Astrocyte of the hippocampus (primary cell): ENCODE measurements around the gene CDKN2B.
A peak's percentile ranks its signal among the peaks of the same experiment; 100 is the strongest.

Experiments
- DNase-seq: peaks from one replicate; pipeline ENCODE4 v3.0.0; 2011; ENCODE audit warnings: low read depth, low spot score

Gene CDKN2B

DNA sequence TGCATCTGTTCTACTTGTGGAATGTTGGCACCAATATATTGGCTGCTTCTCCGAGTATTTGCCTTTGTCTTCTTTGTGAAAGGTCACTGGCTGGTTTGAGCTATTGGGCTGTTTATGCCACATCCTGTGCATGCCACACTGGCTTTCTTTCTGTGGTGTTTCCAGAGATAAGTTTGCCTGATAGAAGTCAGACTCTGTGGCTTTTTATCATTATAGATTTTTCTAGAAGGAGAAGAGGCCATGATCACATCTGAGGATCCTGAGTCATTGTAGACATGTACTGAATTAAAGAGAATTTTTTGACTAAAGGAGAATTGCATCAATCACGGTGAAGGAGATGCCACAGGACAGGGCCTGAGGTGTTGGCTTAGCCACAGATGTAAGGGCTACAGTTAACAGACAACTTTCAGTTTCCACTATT is 26.5 kb upstream of the CDKN2B start:
- DNase-seq: peak; percentile 61

DNA sequence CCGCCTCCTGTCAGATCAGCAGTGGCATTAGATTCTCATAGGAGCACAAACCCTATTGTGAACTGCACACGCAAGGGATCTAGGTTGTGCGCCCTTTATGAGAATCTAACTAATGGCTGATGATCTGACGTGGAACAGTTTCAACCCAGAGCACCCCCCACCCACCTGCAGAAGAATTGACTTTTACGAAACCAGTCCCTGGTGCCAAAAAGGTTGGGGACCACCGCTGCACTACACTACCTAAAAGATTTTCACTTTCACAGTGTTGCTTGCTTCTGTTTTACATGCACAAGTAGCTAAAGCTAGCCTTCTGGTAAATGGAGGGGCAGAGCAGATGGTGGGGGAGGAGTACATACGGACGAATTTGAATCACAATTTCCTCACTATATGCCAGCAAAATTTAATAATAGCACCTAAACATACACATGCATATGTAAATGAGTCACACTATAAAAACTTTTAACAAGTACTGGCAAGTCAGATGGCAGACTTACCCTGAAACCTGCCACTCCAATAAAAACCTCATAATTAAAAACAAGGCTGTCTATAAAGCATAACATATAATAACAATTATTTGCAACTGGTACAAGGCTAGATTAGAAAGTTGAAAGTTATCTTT is 24.0 kb upstream of the CDKN2B start:
- DNase-seq: no peak

- no peak for DNase-seq
Measured at GRCh38 chr9:22031655-22032411, 22.7 kb upstream of the CDKN2B start.

- DNase-seq: peak; percentile 50
Measured at GRCh38 chr9:22030101-22030598, 21.0 kb upstream of the CDKN2B start.

GRCh38 chr9:22029231-22029630 is 20.1 kb upstream of the CDKN2B start:
- no peak for DNase-seq

DNA sequence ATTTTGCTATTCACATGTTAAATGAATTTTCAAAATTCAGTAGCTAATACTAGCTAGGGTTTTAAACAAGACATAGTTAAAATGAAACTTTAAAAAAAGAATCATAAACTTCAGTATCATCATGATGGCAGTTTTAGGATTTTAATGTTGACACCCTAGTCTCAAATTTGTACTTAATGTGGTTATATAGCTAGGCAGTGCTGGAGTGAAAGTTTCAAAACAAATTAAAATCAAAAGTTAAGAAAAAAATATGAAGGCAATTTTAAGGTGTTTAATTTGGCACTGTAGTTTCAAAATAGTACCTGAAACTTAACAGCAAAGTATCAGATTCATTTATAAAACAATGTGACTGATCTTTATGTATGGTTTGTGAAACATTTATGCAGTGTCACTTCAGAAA is 19.3 kb upstream of the CDKN2B start:
- DNase-seq: no peak

DNA sequence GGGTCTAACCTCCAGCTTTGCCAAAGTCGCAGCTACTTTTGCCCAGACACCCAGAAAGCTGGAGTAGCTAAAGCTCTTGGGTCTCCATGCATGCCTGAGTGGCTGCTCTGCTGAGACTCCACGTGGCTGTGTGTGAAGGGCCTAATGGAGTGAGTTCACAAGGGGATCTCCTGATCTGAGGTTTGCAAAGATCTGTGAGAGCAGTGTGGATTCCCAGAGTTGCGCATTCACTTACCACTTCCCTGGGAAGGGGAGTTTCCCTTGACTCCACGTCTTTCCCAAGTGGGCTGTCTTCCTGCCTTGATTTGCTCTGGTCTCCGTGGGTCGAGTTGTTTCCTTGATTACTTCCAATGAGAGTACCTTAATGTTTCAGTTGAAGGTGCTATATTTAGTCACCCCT is 17.6 kb upstream of the CDKN2B start:
- DNase-seq: no peak

GRCh38 chr9:22022396-22022795 is 13.3 kb upstream of the CDKN2B start:
- DNase-seq: no peak

DNA sequence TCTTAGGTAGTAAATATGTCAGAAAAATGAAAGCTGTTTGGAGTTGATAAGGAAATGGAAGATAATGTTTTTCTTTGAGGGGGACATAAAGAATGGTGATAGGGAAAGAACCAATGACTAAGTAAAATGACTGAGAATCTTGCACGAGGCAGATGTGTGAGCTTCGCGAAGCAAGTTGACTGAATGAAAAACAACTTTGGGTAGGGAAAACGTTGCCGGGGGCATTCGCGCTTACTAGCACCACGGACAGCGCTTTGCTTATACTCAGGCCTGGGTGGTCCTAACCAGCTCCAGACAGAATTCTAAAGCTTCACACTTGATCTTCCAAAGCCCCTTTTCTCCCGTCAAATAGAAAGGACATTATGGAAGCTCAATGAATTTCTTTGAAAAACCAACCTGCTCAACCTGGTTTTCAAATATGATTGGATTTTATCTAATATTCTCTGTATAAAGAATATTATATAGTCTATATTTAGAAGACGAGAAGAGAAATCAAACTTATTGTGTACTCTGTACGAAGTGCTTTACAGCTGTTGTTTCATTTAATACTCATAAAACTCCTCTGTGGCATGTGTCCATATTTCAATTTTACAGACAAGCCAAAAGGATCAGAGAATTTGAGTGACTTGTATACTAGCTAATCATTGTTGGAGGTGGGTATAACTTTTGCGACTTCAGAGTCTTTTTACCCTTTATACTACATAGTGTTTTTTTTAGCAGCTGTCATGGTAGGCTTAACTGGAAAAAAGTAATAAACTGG is 1.9 kb upstream of the CDKN2B start:
- DNase-seq: peak; percentile 75

- DNase-seq: no peak
Measured at GRCh38 chr9:22009506-22009867, 382 bp upstream of the CDKN2B start.

- no peak for DNase-seq
Measured at GRCh38 chr9:22008384-22008716, 755 bp downstream of the CDKN2B start.

GRCh38 chr9:22005702-22006606 is 3.2 kb downstream of the CDKN2B start:
- DNase-seq: peak; percentile 61

DNA sequence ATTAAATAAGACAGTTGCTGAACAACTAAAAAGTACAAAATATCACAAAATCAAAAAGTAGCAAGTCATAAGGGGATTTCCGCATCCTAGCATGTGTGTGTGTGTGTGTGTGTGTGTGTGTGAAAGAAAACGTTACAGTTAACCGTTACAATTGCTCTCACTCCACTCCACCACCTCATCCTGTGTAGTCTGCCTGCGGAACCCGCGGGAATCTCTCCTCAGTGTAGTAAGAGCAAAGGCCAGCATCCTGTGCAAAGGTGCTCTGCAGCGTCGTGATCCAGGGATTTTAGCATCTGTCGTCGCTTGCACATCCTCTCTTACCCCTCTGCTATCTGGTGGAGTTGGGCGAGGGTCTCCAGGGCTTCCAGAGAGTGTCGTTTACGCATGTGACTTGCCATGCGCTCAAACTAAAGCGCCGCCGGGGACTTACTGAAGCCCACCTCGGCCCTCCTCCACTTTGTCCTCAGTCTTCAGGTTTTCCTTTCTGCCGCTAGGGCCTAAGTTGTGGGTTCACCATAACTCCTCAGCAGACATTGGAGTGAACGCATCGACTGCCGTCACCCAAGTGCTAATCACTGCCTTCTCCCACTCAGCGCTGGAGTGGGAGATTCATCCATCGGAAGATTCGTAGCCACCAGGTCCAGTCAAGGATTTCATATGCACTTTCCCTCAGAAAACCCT is 3.9 kb downstream of the CDKN2B start:
- peak; percentile 58 for DNase-seq

- no peak for DNase-seq
Measured at GRCh38 chr9:22002038-22002437, 7.1 kb downstream of the CDKN2B start.

GRCh38 chr9:21998026-21998425 is 11.1 kb downstream of the CDKN2B start:
- no peak for DNase-seq

GRCh38 chr9:21997480-21997879 is 11.6 kb downstream of the CDKN2B start:
- no peak for DNase-seq

- DNase-seq: no peak
Measured at GRCh38 chr9:21996858-21997257, 12.2 kb downstream of the CDKN2B start.

GRCh38 chr9:21996438-21996837 is 12.7 kb downstream of the CDKN2B start:
- DNase-seq: peak; percentile 34

DNA sequence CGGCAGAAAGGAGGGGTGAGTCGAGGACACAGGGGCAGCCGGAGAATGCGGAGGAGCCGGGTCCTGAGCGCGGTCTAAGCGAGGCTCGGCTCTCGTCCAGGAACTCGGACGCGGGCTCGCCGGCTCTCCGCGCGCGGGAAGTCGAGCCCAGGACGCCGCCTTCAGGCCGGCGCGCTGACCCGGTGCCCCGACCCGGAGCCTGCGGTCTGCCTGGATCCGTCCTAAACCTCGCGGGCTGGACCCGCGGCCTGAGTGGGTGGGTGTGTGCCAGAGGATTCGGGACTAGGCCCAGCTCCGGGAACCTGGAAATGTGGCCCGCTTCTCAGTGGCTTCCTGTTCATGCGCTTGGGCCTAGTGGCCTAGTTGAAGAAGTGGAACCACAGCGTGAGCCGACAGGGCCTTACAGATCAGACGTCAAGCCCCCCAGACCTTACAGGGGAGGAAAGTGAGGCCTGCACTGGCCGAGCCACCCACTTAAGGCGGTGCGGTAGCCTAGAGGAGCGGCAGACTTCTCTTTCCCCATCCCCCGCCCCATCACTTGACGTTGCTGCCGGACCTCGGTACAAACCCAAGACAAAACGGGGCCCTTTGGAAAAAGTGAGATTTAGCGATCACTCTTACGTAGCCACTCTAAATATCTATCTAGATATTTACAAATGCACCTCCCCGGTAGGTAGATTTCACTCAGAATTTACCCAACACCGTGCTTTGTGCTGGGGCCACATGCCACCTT is 13.3 kb downstream of the CDKN2B start:
- DNase-seq: peak; percentile 84

- DNase-seq: peak; percentile 86
Measured at GRCh38 chr9:21995006-21995665, 14.0 kb downstream of the CDKN2B start.
